Mesenchymal stem cell (in vitro differentiated cells and primary cell): ENCODE results near the gene SLC17A3.

Experiments used
- DNase-seq: peaks from one replicate; pipeline ENCODE4 v3.0.0-alpha.2; 2013
- H2AFZ ChIP-seq: one replicate; pipeline ENCODE4 v1.6.1; 2013; ENCODE audit warnings: low read depth, mild to moderate bottlenecking, control low read depth, inconsistent platforms, low read length, moderate library complexity
- H2AK5ac ChIP-seq: 2 replicates; pipeline ENCODE4 v1.6.1; 2013; ENCODE audit warnings: low read length, moderate library complexity, mild to moderate bottlenecking, inconsistent platforms; ENCODE audit not compliant: severe bottlenecking
- H2BK120ac ChIP-seq: one replicate; pipeline ENCODE4 v1.6.1; 2013; ENCODE audit warnings: low read depth, mild to moderate bottlenecking, inconsistent platforms, low read length, moderate library complexity
- H2BK12ac ChIP-seq, 2 experiments: one replicate each; pipeline ENCODE4 v1.6.1; 2013; ENCODE audit warnings: inconsistent platforms in 2 of 2, low read length in 2 of 2, mild to moderate bottlenecking in 2 of 2, moderate library complexity in 2 of 2, control low read depth in 1 of 2
- H2BK15ac ChIP-seq: one replicate; pipeline ENCODE4 v1.6.1; 2013; ENCODE audit warnings: mild to moderate bottlenecking, low read depth, inconsistent platforms; ENCODE audit not compliant: poor library complexity, severe bottlenecking
- H2BK5ac ChIP-seq: 2 replicates; pipeline ENCODE4 v1.6.1; 2013; ENCODE audit warnings: low read depth, mild to moderate bottlenecking, low read length, control low read depth, inconsistent platforms; ENCODE audit not compliant: poor library complexity, severe bottlenecking
- H3K14ac ChIP-seq, 2 experiments: one replicate each; pipeline ENCODE4 v1.6.1; 2013; ENCODE audit warnings: inconsistent platforms in 2 of 2, low read length in 2 of 2, control low read depth in 1 of 2, mild to moderate bottlenecking in 1 of 2, moderate library complexity in 1 of 2
- H3K18ac ChIP-seq, 2 experiments: one replicate each; pipeline ENCODE4 v1.6.1; 2013; ENCODE audit warnings: inconsistent platforms in 2 of 2, low read length in 2 of 2, control low read depth in 1 of 2, low read depth in 1 of 2, mild to moderate bottlenecking in 1 of 2
- H3K23ac ChIP-seq, 2 experiments: one replicate each; pipeline ENCODE4 v1.6.1; 2013; ENCODE audit warnings: inconsistent platforms in 2 of 2, low read length in 2 of 2, mild to moderate bottlenecking in 2 of 2, moderate library complexity in 2 of 2, control low read depth in 1 of 2
- H3K27ac ChIP-seq: 2 replicates; pipeline ENCODE4 v1.5.1; 2013; ENCODE audit warnings: mild to moderate bottlenecking, moderate library complexity, low read length, control low read depth, inconsistent platforms; ENCODE audit not compliant: poor library complexity, severe bottlenecking
- H3K27me3 ChIP-seq, 2 experiments: 2 replicates each; pipeline versions ENCODE4 v1.6.1 to v1.7.0; 2013; ENCODE audit warnings: low read length in 2 of 2, mild to moderate bottlenecking in 2 of 2, moderate library complexity in 2 of 2, control low read depth in 1 of 2, inconsistent platforms in 1 of 2; ENCODE audit not compliant: control insufficient read depth in 1 of 2, insufficient read depth in 1 of 2
- H3K36me3 ChIP-seq, 2 experiments: 2 replicates each; pipeline versions ENCODE4 v1.6.1 to v1.7.0; 2013; ENCODE audit warnings: low read length in 2 of 2, control low read depth in 1 of 2, inconsistent platforms in 1 of 2, low read depth in 1 of 2, mild to moderate bottlenecking in 1 of 2; ENCODE audit not compliant: insufficient read depth in 2 of 2, control insufficient read depth in 1 of 2
- H3K4ac ChIP-seq, 2 experiments: one replicate each; pipeline ENCODE4 v1.6.1; 2013; ENCODE audit warnings: inconsistent platforms in 2 of 2, low read length in 2 of 2, mild to moderate bottlenecking in 2 of 2, moderate library complexity in 2 of 2, control low read depth in 1 of 2, low read depth in 1 of 2
- H3K4me1 ChIP-seq: 2 replicates; pipeline ENCODE4 v1.6.1; 2013; ENCODE audit warnings: low read depth, low read length, control low read depth; ENCODE audit not compliant: control insufficient read depth, insufficient read depth
- H3K4me2 ChIP-seq: 2 replicates; pipeline ENCODE4 v1.6.1; 2013; ENCODE audit warnings: low read length, mild to moderate bottlenecking, inconsistent platforms; ENCODE audit not compliant: poor library complexity, severe bottlenecking
- H3K4me3 ChIP-seq, 2 experiments: 2 replicates each; pipeline versions ENCODE4 v1.5.1 to v1.7.0; 2013; ENCODE audit warnings: low read length in 2 of 2, mild to moderate bottlenecking in 2 of 2, control low read depth in 1 of 2, low read depth in 1 of 2; ENCODE audit not compliant: insufficient read depth in 1 of 2
- H3K79me1 ChIP-seq: replicated peaks from 2 replicates; pipeline ENCODE4 v1.6.1; 2013; ENCODE audit warnings: mild to moderate bottlenecking, control low read depth, low read length, inconsistent platforms; ENCODE audit not compliant: poor library complexity, severe bottlenecking
- H3K9ac ChIP-seq: 2 replicates; pipeline ENCODE4 v1.7.0; 2013; ENCODE audit warnings: mild to moderate bottlenecking, low read length, moderate library complexity
- H3K9me3 ChIP-seq: 2 replicates; pipeline ENCODE4 v1.7.0; 2013; ENCODE audit warnings: mild to moderate bottlenecking, low read length; ENCODE audit not compliant: control insufficient read depth
- H4K8ac ChIP-seq: one replicate; pipeline ENCODE4 v1.6.1; 2013; ENCODE audit warnings: inconsistent platforms, mild to moderate bottlenecking, low read length, moderate library complexity
- H4K91ac ChIP-seq: one replicate; pipeline ENCODE4 v1.6.1; 2013; ENCODE audit warnings: mild to moderate bottlenecking, low read length, inconsistent platforms
- WGBS: methylation state at CpG from one replicate; pipeline ENCODE4 v1.1.7; 2013; ENCODE audit warnings: mixed read lengths; 5-methylcytosine and 5-hydroxymethylcytosine counted together

The SLC17A3 gene

DNA sequence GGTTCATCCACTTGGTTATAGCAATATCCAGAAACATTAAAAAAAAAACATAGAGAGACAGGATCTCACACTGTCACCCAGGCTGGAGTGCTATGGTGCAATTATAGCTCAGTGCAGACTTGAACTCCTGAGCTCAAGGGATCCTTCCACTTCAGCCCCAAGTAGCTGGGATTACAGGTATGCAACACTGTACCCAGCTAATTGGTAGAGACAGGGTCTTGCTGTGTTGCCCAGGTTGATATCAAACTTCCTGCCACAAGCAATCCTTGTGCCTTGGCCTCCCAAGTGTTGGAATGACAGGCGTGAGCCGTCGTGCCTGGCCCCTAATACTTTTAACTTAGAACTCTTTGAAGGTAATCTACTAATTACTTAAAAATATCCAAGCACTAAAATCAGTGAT lies 41.4 kb downstream of the SLC17A3 start:
- WGBS, result no CpG with 5 or more reads among the region's 3 CpGs

DNA sequence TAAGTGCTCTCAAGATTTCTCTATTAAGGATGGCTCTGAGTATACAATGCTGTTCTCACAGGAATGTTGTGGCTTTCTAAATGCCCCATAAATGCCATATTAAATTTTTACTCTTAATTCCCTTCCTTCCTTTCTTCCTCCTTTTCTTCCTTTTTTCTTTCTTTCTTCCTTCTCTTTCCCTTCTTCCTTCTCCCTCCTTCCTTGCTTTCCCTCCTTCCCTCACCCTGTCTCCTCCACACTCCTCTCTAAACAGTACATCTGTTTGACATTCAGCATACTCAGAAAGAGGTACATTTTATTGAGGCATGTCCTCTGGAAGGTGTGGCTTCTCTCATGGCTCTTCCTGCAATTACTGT lies 41.8 kb downstream of the SLC17A3 start:
- Histone ChIP-seq H3K4ac (no peak overlapping the region), H3K4me2 (no peak overlapping the region), H3K27ac (no peak overlapping the region), H3K4me1 (peaks cover 3% of the 10 kb centered on the region), H3K4me3 (no peak overlapping the region), H3K23ac (no peak overlapping the region), H3K9ac (no peak overlapping the region), H2BK12ac (no peak overlapping the region), H4K8ac (no peak overlapping the region), H3K9me3 (no peaks in the 10 kb centered on the region), H3K79me1 (no peaks in the 10 kb centered on the region), H2BK5ac (no peak overlapping the region), H3K36me3 (no peaks in the 10 kb centered on the region), H4K91ac (no peak overlapping the region), H3K18ac (no peak overlapping the region), H3K14ac (no peak overlapping the region), H2BK15ac (no peak overlapping the region), H2AFZ (no peak overlapping the region), H2AK5ac (no peak overlapping the region), H2BK120ac (no peak overlapping the region), H3K27me3 (peaks cover 0 to 38% of the 10 kb centered on the region in 2 experiments)
- DNase-seq, result no peak

More for the DNA sequence above, 41.4 kb downstream of the SLC17A3 start:
- no peak overlapping the region for H2AK5ac ChIP-seq
- DNase-seq, result no peak
- no peaks in the 10 kb centered on the region for H3K36me3 ChIP-seq
- peaks cover 0 to 37% of the 10 kb centered on the region in 2 experiments for H3K27me3 ChIP-seq
- H3K23ac ChIP-seq, result no peak overlapping the region
- no peaks in the 10 kb centered on the region for H3K79me1 ChIP-seq
- no peaks in the 10 kb centered on the region for H3K9me3 ChIP-seq
- H2AFZ ChIP-seq, result no peak overlapping the region
- no peak overlapping the region for H3K4ac ChIP-seq
- no peak overlapping the region for H3K14ac ChIP-seq
- H3K4me2 ChIP-seq, result no peak overlapping the region
- H3K4me3 ChIP-seq, result no peak overlapping the region
- no peak overlapping the region for H2BK15ac ChIP-seq
- no peak overlapping the region for H4K91ac ChIP-seq
- peaks cover 3% of the 10 kb centered on the region for H3K4me1 ChIP-seq
- no peak overlapping the region for H2BK5ac ChIP-seq
- H3K18ac ChIP-seq, result no peak overlapping the region
- no peak overlapping the region for H4K8ac ChIP-seq
- H3K27ac ChIP-seq, result no peak overlapping the region
- H2BK120ac ChIP-seq, result no peak overlapping the region
- H2BK12ac ChIP-seq, result no peak overlapping the region
- no peak overlapping the region for H3K9ac ChIP-seq

DNA sequence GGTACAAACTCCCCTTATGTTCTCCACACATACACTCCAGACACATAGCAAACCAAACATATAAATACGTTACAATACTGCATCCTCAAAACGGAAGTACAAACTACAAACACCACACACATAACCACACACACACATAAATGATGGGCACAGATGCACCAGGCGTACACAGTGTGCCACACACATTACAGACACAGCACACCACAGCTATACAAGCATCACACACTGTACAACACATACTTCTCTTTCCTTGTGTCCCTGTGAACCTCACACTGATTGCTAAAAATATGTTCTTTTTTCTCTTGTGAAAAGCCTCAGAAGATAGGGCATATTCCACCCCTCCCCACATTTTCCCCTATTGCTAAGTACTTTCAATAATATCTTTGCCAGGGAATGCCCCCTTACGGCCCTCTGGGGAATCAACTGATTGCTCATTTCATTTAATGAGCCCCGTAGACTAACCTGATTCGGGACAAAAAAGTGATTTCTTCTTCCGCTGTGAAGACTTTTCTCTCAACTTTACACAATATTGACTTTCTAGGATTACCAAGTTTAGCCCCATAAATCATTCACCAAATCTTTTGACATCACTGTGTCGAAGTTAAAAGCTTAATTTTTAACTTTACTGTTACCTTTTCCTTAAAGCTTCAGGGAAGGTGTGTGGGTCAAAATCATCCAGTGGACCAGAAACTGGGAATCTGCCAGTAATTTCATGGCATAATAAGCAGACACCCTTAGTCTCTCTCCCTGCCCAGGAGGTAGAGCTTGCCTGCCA lies 42.3 kb downstream of the SLC17A3 start, which contains the start of gene SLC17A1:
SLC17A1 (minus strand) TSS at position 521 of the 775 bp plus-strand sequence. CDS start 1,495 bp downstream, outside the sequence.
- H2AK5ac ChIP-seq, result no peak within 1 kb of the TSS
- no peak within 1 kb of the TSS for H3K18ac ChIP-seq
- peaks cover 3% of the 10 kb centered on the region for H3K4me1 ChIP-seq
- H3K23ac ChIP-seq, result no peak within 1 kb of the TSS
- 80% methylated on average over 8 of the region's 8 CpGs for WGBS
- H4K91ac ChIP-seq, result no peak within 1 kb of the TSS
- no peak within 1 kb of the TSS for H2BK120ac ChIP-seq
- peaks cover 0 to 34% of the 10 kb centered on the region in 2 experiments for H3K27me3 ChIP-seq
- no peak within 1 kb of the TSS for H2BK15ac ChIP-seq
- no peak for DNase-seq
- H3K14ac ChIP-seq, result no peak within 1 kb of the TSS
- H3K36me3 ChIP-seq, result no peaks in the 10 kb centered on the region
- no peaks in the 10 kb centered on the region for H3K79me1 ChIP-seq
- H3K9ac ChIP-seq, result no peak within 1 kb of the TSS
- no peak within 1 kb of the TSS for H3K4me2 ChIP-seq
- no peak within 1 kb of the TSS for H2BK5ac ChIP-seq
- no peak within 1 kb of the TSS for H3K4me3 ChIP-seq
- no peak within 1 kb of the TSS for H4K8ac ChIP-seq
- H2BK12ac ChIP-seq, result no peak within 1 kb of the TSS
- H3K4ac ChIP-seq, result no peak within 1 kb of the TSS
- no peak within 1 kb of the TSS for H3K27ac ChIP-seq
- H2AFZ ChIP-seq, result no peak within 1 kb of the TSS
- no peaks in the 10 kb centered on the region for H3K9me3 ChIP-seq

DNA sequence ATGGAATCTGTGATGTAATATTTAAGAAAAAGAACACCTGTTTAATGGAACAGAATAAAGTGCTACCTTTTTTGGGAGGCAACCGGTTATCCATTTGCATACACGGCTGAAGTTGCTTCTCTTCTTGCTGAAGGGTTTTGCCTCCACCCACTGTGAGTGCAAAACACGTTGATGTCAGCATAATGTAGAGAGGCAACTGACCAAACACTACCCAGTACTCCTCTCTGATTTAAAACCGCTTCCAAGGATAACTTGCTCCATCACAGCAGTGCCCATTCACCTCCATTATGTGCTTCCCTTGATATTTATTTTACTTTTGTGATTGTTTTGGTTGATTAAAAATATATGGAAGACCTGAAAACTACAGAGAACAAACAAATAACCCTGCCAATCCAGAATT lies 43.6 kb downstream of the SLC17A3 start:
- Histone ChIP-seq H3K9ac (no peak overlapping the region), H2AFZ (no peak overlapping the region), H2BK5ac (no peak overlapping the region), H4K91ac (no peak overlapping the region), H2BK15ac (no peak overlapping the region), H3K4ac (no peak overlapping the region), H3K79me1 (no peaks in the 10 kb centered on the region), H4K8ac (no peak overlapping the region), H3K4me2 (no peak overlapping the region), H3K18ac (no peak overlapping the region), H3K14ac (no peak overlapping the region), H3K9me3 (no peaks in the 10 kb centered on the region), H3K27ac (no peak overlapping the region), H3K4me3 (no peak overlapping the region), H3K36me3 (no peaks in the 10 kb centered on the region), H2BK12ac (no peak overlapping the region), H2BK120ac (no peak overlapping the region), H3K27me3 (peaks cover 0 to 29% of the 10 kb centered on the region in 2 experiments), H3K23ac (no peak overlapping the region), H2AK5ac (no peak overlapping the region), H3K4me1 (peaks cover 3% of the 10 kb centered on the region)
- 58% methylated on average over 3 of the region's 4 CpGs for WGBS
- DNase-seq, result no peak
